Amniotic stem cell (primary cell): ENCODE data around the gene RNF145.
"Not testable (repeated sequence)": the region's sequence is repeated elsewhere in the genome, so short reads cannot be mapped to it uniquely, and the experiment has no call there.

ENCODE experiments used
- DNase-seq: peaks from one replicate; lab custom pipeline; 2025; lab: John Stamatoyannopoulos, UW

Gene RNF145

GRCh38 chr5:159189310-159189709 lies 20.0 kb downstream of the RNF145 start:
- DNase-seq = no peak

GRCh38 chr5:159187719-159188118 lies 21.6 kb downstream of the RNF145 start:
- no peak for DNase-seq

- no peak for DNase-seq
Measured at GRCh38 chr5:159186319-159186718, 23.0 kb downstream of the RNF145 start.

- DNase-seq = no peak
Measured at GRCh38 chr5:159185773-159186172, 23.6 kb downstream of the RNF145 start.

GRCh38 chr5:159184858-159185381 lies 24.4 kb downstream of the RNF145 start:
- peak; percentile 70 for DNase-seq

- DNase-seq = no peak
Measured at GRCh38 chr5:159184236-159184635, 25.1 kb downstream of the RNF145 start.

- no peak for DNase-seq
Measured at GRCh38 chr5:159183247-159183646, 26.1 kb downstream of the RNF145 start.

- no peak for DNase-seq
Measured at GRCh38 chr5:159182691-159183090, 26.7 kb downstream of the RNF145 start.

GRCh38 chr5:159181651-159182050 lies 27.7 kb downstream of the RNF145 start:
- no peak for DNase-seq

GRCh38 chr5:159181152-159181551 lies 28.2 kb downstream of the RNF145 start:
- DNase-seq = no peak

- DNase-seq = no peak
Measured at GRCh38 chr5:159179529-159180305, 29.6 kb downstream of the RNF145 start.

- DNase-seq = peak; percentile 81
Measured at GRCh38 chr5:159178978-159179377, 30.4 kb downstream of the RNF145 start.

- DNase-seq = peak; percentile 28
Measured at GRCh38 chr5:159175547-159175946, 33.8 kb downstream of the RNF145 start.

GRCh38 chr5:159174511-159175168 lies 34.7 kb downstream of the RNF145 start:
- DNase-seq = no peak

GRCh38 chr5:159171274-159171673 lies 38.1 kb downstream of the RNF145 start:
- no peak for DNase-seq

GRCh38 chr5:159170021-159170420 lies 39.3 kb downstream of the RNF145 start:
- DNase-seq = no peak

GRCh38 chr5:159166416-159166815 lies 42.9 kb downstream of the RNF145 start:
- no peak for DNase-seq

GRCh38 chr5:159163701-159164046 lies 45.7 kb downstream of the RNF145 start:
- DNase-seq = no peak

- DNase-seq = no peak
Measured at GRCh38 chr5:159163027-159163700, 46.2 kb downstream of the RNF145 start.

- DNase-seq = no peak
Measured at GRCh38 chr5:159161361-159162214, 47.8 kb downstream of the RNF145 start.

- not testable (repeated sequence) for DNase-seq
Measured at GRCh38 chr5:159158553-159159091, 50.7 kb downstream of the RNF145 start.

- DNase-seq = no peak
Measured at GRCh38 chr5:159157552-159157951, 51.8 kb downstream of the RNF145 start.
